HG03135 (cell line): ENCODE results near the gene VASH1.

Experiments
- ATAC-seq: cut with Tn5 transposase; IDR thresholded peaks from one replicate; pipeline ENCODE4 v1.9.1; 2021; ENCODE audit warnings: mild to moderate bottlenecking, moderate library complexity; ENCODE audit not compliant: unreplicated experiment

The VASH1 gene

DNA sequence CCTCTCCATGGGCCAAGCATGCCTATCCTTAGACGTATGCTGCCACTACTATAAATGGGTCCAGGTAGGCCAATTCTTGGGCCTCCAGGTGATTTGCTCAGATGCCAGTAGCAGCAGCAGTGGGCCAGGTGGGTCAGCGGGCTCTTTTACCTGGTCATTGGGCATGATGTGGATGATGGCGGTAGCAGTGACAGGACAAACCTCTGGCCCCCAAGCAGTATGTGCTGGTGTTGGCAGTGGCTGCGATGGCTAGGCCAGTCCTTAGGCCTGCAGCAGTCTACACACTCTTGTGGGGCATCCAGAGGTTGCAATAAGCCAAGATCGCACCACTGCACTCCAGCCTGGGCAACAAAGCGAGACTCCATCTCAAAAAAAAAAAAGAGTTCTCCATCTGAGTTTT, 19.1 kb upstream of the VASH1 start:
- no peak for ATAC-seq

DNA sequence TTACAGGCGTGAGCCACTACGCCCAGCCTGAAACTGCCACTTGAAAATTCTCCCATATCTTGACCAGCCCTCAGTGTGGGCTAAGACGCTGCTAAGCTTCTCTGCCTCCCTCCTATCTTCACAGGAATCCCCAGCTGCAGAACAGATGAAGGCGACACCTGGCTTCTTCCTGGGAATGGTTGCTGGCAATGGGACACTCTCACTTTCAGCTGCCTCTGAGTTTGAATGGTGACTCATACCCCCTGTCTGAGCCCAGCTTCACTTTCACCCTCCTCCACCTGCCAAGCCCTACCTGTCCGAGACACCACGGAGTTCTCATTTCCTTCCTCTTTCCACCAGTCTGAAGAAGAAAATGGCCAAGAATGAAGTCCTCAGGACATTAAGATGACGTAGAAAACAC, 18.3 kb upstream of the VASH1 start:
- ATAC-seq = no peak

DNA sequence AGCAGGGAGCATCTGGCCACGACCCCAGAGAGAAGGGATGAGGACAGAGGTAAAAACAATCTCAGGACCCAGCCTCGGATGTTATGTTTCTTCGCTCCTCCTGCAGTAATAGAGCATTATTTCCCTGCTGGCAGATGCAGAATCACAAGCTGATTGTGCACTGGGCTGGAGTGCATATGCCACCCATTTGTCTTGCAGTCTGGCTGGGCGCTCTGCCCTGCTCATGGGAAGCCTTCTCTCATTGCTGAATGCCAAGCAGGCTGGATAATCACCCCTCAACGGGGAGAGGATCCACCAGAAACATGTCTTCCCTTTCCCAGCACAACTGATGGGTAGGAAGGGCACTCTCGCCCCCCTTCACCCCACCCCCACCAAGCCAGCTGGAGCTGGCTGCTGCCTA, 8.5 kb upstream of the VASH1 start:
- ATAC-seq = no peak

GRCh38 chr14:76753541-76754198, 7.6 kb upstream of the VASH1 start:
- ATAC-seq = no peak

GRCh38 chr14:76754586-76754985, 6.7 kb upstream of the VASH1 start:
- ATAC-seq = no peak

DNA sequence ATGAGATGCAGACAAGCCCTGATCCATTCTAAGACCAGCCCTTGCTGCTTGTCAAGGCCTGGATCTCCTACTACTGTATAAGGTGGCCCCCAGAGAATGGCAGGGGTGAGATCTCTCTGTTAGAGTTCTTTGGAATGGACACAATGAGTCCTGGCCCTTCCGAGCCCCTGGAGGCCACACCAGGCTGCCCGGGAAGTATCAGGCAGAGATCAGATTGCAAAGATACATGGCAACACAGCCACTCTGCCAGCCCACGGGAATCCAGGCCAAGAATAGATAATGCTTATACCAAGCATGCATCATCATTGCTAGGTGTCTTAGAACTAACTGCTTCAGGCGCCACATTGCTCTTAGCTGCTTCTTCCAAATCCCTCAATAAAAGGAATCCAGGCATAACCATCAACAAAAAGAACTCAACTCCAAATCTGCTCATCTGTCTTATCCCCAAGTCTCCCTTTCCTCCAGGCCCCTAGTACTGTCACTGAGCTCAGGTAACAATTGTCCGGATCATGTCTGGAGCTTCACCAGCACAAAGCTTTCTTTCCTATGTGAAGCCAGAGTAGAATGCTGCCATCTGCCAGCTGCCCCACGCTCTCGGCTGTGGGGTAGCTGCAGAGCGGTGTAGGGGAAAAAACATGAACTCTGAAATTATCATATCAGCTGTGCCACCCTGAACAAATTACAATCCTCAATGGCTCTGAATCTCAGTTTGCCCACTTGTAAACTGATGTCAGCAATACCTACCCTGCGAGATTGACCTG, 5.5 kb upstream of the VASH1 start:
- ATAC-seq = no peak

DNA sequence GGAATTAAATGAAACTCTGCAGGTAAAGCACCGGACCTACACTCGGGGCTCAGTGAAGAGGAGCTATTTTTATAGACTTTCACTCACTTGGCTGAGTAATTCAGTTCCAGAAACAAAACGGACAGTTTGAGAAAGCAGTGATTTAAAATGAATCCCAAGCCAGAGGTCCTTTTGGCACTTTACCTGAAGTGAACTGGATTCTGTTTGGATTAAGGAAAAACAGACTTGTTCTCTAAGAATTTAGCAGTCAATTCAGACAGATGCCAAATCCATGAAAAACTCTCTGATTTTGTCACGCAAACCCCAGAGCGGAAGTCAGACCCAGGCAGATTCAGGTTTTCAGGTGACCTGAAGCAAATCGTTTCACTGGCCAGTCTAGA, 4.9 kb upstream of the VASH1 start:
- no peak for ATAC-seq

GRCh38 chr14:76759589-76759988, 1.7 kb upstream of the VASH1 start:
- ATAC-seq = no peak

DNA sequence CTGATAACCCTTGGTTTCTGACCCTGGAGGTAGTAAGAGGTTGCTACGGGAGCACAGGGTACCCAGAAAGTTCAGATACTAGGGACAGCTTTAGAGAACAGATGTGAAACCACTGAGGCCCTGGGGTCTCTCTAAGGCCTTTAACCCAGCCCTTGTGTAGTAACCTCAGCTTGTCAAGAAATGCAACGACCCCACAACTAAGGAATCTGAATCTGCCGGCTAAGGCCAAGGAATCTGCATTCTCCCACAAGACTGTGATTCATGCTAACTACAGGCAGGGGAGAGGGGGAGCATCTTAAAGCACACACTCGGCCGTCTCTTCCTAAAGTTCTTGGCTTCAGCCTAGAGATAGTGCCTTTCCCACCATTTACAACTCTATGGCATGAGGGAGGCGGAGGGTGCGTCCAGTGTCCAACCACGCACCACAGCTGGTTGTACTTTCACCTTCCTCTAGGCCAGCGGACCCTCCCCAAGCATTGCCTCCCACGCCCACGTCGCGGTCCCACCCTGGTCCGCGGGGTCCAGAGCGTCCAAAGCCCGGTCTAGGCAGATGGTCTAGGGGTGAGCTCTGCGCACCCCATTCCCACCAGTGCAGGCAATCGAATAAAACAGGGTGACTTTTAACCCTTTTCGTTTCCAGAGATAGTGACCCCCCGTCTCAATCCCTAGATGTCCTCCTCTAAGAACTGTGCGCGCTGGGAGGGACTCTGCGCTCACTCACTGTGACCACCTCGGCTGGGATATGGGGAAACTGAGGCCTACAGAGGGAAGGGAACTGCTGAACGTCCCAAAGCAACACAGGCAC, 735 bp upstream of the VASH1 start:
- ATAC-seq = no peak

- ATAC-seq = no peak
Measured at GRCh38 chr14:76761960-76762410, 717 bp downstream of the VASH1 start.

- ATAC-seq = no peak
Measured at GRCh38 chr14:76762411-76763095, 1.3 kb downstream of the VASH1 start.

DNA sequence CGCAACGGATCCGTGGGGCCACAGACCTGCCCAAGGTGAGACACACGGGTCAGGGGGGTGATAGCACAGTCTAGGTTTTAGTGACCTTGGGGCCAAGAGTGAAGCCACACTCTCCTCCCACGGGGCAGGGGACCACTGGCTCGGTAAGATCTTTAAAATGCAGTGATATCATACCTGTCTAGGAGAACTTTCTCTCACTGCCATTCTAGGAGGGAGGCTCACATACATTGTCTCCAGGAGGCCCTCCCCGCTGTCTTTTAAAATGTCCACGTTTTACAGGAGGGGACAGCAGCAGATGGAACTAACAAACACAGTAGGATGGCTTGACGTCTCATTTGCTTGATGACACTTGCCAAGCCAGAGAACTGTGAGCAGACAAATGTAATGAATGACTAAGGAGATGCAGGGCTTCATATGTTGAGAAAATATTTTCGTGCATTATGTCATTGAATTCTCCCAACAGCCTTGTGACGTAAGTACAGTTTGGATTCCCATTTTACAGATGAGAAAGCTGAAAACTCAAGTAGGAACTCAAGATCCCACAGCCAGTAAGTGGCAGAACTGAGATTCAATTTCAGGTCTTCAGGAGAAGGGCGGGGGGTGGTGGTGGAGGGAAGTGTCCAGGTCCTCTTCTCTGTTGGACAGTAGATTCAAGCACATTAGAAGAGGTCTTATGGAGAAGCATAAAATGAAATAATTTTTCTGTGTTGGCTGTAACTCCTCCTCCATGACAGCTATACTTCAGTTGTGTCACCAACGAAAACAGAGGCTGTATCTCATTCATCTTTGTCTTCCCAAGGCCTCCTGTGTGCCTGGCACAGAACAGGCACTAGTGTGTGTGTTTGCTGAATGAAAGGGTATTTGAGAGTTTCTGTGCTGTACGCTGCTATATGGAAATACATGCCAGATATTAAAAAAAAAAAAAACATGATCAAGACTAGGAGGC, 2.1 kb downstream of the VASH1 start:
- ATAC-seq = no peak

GRCh38 chr14:76765461-76765931, 4.2 kb downstream of the VASH1 start:
- ATAC-seq = no peak

- peak; percentile 75 for ATAC-seq
Measured at GRCh38 chr14:76767681-76768656, 6.7 kb downstream of the VASH1 start.

- no peak for ATAC-seq
Measured at GRCh38 chr14:76768671-76769500, 7.6 kb downstream of the VASH1 start.

GRCh38 chr14:76769636-76770292, 8.5 kb downstream of the VASH1 start:
- no peak for ATAC-seq
